H1 (cell line): Measurements from ENCODE around the gene DCUN1D2.

Experiments
- CEBPB ChIP-seq: IDR thresholded peaks from 2 replicates; pipeline ENCODE4 v1.6.1; 2012; ENCODE audit warnings: low read depth, low read length
- EP300 ChIP-seq, 2 experiments: IDR thresholded peaks; 1 replicate in 1 of 2; 2 replicates in 1 of 2; pipeline ENCODE4 v1.6.1; 2011 to 2012; ENCODE audit warnings: low read depth in 2 of 2, low read length in 2 of 2, mild to moderate bottlenecking in 2 of 2, borderline replicate concordance in 1 of 2, inconsistent platforms in 1 of 2, moderate library complexity in 1 of 2
- SP1 ChIP-seq: IDR thresholded peaks from 2 replicates; pipeline ENCODE4 v1.6.1; 2011; ENCODE audit warnings: low read depth, low read length
- TAF1 ChIP-seq: IDR thresholded peaks from 2 replicates; pipeline ENCODE4 v1.6.1; 2011; ENCODE audit warnings: mild to moderate bottlenecking, low read depth, low read length
- YY1 ChIP-seq: IDR thresholded peaks from 2 replicates; pipeline ENCODE4 v1.6.1; 2011; ENCODE audit warnings: low read depth, mild to moderate bottlenecking, low read length
- TF ChIP-seq, protein P1 (sequence below), 3 experiments: IDR thresholded peaks; 1 replicate in 2 of 3; 2 replicates in 1 of 3; pipeline versions ENCODE4 v1.5.1 to v1.6.1; 2011; ENCODE audit warnings: low read length in 3 of 3, mild to moderate bottlenecking in 3 of 3, inconsistent platforms in 2 of 3, low read depth in 1 of 3, moderate library complexity in 1 of 3; ENCODE audit not compliant: insufficient read depth in 1 of 3; ENCODE audit errors: control extremely low read depth in 1 of 3
- TF ChIP-seq, protein P2 (sequence below): IDR thresholded peaks from 2 replicates; pipeline ENCODE4 v1.6.1; 2011; ENCODE audit warnings: low read depth, mild to moderate bottlenecking, low read length; ENCODE audit not compliant: insufficient read depth
- TF ChIP-seq, protein P3 (sequence below): IDR thresholded peaks from 2 replicates; pipeline ENCODE4 v1.6.1; 2011; ENCODE audit warnings: low read length, improper control_type of control experiment

DNA sequence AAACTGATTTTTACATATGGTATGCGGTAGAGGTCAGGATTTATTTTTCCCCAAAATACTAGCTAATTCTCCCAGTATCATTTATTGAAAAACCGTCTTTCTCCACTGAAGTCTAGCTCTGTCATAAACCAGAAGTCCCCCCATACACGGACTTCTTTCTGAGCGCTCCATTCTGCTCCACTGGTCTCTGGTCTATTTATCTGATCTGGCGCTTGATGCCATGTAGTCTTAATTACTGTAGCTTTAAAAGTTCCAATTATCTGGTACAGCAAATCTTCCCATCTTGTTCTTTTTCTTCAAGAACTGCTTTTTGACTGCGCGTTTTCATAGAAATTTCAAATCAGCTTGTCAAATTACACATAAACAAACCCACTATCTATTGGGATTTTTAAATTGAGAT lies 13.7 kb downstream of the DCUN1D2 start:
- TF ChIP-seq TAF1 (no peak), YY1 (no peak), SP1 (no peak), EP300 (IDR thresholded peaks at IDR 0.05; ENCODE audit: borderline replicate concordance in 1 of 2, low read depth in 2 of 2, low read length in 2 of 2) (no peak), CEBPB (no peak)
- TF ChIP-seq, protein P1, sequence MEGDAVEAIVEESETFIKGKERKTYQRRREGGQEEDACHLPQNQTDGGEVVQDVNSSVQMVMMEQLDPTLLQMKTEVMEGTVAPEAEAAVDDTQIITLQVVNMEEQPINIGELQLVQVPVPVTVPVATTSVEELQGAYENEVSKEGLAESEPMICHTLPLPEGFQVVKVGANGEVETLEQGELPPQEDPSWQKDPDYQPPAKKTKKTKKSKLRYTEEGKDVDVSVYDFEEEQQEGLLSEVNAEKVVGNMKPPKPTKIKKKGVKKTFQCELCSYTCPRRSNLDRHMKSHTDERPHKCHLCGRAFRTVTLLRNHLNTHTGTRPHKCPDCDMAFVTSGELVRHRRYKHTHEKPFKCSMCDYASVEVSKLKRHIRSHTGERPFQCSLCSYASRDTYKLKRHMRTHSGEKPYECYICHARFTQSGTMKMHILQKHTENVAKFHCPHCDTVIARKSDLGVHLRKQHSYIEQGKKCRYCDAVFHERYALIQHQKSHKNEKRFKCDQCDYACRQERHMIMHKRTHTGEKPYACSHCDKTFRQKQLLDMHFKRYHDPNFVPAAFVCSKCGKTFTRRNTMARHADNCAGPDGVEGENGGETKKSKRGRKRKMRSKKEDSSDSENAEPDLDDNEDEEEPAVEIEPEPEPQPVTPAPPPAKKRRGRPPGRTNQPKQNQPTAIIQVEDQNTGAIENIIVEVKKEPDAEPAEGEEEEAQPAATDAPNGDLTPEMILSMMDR (IDR thresholded peaks at IDR 0.05; ENCODE audit: control extremely low read depth in 1 of 3, insufficient read depth in 1 of 3, low read depth in 1 of 3, low read length in 3 of 3), result no peak
- TF ChIP-seq, protein P2, sequence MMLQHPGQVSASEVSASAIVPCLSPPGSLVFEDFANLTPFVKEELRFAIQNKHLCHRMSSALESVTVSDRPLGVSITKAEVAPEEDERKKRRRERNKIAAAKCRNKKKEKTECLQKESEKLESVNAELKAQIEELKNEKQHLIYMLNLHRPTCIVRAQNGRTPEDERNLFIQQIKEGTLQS, result no peak
- TF ChIP-seq, protein P3, sequence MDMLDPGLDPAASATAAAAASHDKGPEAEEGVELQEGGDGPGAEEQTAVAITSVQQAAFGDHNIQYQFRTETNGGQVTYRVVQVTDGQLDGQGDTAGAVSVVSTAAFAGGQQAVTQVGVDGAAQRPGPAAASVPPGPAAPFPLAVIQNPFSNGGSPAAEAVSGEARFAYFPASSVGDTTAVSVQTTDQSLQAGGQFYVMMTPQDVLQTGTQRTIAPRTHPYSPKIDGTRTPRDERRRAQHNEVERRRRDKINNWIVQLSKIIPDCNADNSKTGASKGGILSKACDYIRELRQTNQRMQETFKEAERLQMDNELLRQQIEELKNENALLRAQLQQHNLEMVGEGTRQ, result no peak
